Measurements from ENCODE around the gene LMTK3. TPM values are rescaled to one million over a fixed set of nuclear protein-coding genes. Genes with fewer than 3 reads are reported as not detected.

The LMTK3 gene
- total RNA-seq, 1 donor from 2014 or later, result not detected

DNA sequence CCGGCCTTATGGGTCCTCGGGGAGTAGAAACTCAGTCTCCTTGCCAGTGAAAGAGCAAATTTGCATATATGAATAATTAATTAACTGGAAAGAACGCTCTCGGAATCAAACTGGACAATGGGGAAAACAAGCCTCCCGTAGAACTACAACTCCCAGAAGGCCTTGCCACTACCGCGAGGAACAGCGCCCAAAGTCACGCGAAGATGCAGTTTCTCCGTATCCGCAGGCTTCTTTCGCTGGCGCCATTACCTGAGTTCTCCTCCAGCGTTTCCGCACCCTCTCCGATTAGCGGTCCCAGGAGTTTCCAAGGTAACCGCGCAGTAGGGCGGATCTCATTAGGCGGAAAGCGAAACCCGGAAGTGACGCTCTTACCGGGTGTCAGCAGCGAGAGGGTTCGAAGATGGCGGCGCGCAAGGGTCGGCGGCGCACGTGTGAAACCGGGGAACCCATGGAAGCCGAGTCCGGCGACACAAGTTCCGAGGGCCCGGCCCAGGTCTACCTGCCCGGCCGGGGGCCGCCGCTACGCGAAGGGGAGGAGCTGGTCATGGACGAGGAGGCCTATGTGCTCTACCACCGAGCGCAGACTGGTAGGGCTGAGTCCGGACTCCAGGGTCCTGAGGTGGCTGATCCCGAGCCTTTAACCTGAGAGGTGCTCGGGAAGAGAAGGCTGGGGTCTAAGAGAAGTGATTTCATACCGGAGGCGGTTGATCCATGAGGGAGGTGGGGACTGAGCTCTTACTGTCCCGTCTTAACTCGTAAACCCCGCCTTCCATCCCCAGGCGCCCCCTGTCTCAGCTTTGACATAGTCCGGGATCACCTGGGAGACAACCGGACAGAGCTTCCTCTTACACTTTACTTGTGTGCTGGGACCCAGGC is 65.8 kb downstream of the LMTK3 start, which contains the start of gene GRWD1:
Gene GRWD1, plus strand, starts transcription at position 378 of the 876 bp plus-strand sequence. Its CDS starts 23 bp downstream, at position 401.
- DNase-seq (ENCODE audit: low spot score), result peak; percentile 98

DNA sequence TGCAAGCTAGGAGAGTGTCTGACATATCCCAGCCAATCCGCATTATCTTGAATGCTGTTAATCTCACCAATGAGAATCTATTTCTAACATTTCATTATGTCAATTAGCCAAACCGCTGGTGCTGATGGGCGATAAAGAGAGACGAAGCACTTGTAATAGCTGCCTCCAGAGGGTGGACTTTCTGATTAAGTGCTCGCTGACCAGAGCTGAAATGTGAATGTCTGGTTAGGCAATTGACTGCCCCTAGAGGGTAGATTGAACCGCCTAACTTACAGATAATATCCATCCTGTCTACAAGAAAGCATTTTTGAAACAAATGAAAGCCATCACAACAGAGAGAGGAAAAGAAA is 66.4 kb downstream of the LMTK3 start:
- DNase-seq (ENCODE audit: low spot score), result peak; percentile 89

DNA sequence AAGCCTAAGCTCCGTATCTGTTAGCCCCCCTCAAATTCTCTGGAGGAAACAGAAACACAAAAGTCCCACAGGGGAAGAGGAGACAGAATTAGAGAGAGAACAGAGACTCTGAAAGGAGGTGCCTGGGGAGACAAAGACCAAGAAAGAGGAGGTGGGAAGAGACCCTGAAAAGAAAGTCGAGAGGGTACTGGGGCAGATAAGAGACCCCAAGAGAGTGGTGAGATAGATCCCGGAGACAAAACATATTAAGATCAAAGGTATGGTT is 66.8 kb downstream of the LMTK3 start:
- no peak for DNase-seq (ENCODE audit: low spot score)

DNA sequence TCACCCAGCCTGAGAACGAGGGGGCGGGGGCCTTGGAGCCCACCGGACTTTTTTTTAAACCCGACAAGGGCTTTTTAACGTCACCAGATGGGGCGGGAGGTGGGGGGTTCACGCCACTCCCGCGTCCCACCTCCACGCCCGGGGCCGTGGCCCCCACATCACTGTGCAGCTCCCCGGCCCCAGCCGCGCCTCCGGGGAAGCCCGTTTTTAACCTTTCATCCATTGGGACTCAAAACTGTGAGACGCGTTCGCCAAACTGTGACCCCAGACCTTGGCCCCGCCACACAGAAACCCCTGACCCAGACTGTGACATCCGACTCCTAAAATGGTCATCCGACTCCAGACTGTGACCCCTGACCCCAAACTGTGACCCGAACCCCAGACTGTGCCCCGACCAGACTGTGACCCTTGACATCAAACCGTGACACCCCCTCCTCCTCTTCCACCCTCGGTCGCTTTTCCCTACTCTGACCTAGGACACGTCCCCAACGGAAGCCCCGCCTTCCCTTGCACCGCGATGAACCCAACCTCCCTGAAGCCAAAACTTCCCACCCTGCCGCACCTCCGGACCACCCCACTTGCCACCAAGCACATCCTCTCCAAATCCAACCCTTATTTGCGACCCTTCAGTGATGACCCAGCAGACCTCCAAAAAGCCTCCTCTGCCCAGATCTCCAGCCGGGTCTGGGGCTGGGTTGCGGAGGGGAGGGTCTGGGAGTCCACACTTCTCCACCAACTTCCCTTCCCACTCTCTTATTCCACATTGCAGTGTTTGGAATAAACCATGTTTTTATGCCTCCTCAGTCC is 67.3 kb downstream of the LMTK3 start:
- DNase-seq (ENCODE audit: low spot score), result no peak

DNA sequence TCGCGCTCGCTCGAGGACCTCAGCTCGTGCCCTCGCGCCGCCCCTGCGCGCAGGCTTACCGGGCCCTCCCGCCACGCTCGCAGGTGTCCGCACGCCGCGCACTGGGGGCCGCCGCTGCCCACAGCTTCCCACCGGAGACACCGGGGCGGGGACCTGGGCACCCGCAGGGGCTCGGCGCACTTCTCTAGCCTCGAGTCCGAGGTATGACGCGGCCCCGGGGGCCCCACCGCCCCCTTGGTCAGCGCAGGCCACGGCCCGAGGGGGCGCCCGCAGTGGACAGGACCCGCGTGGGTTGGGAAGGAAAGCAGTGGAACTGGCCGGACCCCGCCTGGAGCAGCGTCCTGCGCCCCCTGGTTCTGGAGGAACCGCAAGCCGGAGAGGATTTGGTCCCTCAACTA is 67.9 kb downstream of the LMTK3 start:
- no peak for DNase-seq (ENCODE audit: low spot score)

DNA sequence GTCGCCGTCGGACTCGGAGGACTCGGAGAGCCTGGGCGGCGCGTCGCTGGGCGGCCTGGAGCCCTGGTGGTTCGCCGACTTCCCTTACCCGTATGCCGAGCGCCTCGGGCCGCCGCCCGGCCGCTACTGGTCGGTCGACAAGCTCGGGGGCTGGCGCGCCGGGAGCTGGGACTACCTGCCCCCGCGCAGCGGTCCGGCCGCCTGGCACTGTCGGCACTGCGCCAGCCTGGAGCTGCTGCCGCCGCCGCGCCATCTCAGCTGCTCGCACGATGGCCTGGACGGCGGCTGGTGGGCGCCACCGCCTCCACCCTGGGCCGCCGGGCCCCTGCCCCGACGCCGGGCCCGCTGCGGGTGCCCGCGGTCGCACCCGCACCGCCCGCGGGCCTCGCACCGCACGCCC is 68.4 kb downstream of the LMTK3 start:
- no peak for DNase-seq (ENCODE audit: low spot score)

DNA sequence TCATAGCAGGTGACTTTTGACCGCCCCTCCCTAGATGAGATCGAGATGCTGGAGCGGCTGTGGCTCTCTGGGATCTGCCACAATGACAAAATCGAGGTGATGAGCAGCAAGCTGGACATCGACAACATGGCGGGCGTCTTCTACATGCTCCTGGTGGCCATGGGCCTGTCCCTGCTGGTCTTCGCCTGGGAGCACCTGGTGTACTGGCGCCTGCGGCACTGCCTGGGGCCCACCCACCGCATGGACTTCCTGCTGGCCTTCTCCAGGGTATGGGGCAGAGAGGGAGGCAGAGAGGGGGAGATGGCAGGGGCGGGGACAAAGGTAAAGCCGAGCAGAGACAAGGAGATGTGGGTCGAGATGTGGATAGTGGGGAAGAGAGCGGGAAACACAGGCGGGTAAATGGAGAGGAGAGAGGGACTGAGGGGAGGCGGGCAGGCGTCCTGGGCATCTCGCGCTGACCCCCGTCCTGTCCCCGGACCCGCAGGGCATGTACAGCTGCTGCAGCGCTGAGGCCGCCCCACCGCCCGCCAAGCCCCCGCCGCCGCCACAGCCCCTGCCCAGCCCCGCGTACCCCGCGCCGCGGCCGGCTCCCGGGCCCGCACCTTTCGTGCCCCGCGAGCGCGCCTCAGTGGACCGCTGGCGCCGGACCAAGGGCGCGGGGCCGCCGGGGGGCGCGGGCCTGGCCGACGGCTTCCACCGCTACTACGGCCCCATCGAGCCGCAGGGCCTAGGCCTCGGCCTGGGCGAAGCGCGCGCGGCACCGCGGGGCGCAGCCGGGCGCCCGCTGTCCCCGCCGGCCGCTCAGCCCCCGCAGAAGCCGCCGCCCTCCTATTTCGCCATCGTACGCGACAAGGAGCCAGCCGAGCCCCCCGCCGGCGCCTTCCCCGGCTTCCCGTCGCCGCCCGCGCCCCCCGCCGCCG is 69.3 kb downstream of the LMTK3 start:
- no peak for DNase-seq (ENCODE audit: low spot score)

DNA sequence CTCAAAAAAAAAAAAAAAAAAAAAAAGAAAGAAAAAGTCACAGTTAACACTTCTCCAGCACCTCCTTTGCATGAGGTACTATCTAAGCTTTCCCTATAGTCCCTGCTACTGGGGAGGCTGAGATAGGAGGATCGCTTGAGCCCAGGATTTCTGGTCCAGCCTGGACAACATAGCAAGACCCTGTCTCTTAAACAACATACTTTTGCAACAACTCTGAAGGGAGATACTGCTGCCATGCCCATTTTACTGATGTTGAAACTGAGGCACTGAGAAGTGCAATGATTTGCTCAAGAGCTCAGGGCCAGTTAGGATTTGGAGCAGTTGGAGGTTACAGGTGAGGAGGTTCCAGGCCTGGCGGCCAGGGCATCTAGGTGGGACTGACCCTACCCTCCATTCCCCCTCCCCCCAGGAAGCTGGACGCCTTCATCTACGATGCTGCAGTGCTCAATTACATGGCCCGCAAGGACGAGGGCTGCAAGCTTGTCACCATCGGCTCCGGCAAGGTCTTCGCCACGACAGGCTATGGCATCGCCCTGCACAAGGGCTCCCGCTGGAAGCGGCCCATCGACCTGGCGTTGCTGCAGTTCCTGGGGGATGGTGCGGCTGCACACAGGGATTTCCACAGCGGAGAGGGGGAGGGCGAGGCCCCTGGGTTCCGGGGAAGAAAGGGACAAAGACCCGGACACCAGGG is 70.1 kb downstream of the LMTK3 start:
- DNase-seq (ENCODE audit: low spot score), result no peak

DNA sequence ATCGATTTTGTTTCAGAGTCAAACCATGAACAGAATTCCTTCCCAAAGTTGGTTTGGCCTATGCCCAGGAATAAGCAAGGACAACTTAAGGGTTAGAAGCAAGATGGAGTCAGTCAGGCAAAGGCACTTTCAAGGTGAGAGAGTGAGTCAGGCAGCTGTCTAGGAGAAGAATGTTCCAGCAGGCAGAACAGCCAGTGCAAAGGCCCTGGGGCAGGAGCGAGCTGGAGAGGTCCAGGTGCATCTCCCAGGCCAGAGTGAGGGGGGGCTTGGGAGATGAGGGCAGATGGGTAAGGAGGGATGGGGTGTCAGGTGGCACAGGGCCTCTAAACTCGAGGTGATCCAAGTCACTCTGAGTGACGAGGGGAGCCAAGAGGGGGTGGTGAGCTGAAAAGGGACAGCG is 75.0 kb downstream of the LMTK3 start:
- DNase-seq (ENCODE audit: low spot score), result no peak

Other genes with a start within 250 kb of the LMTK3 start
- gene ZNF114, start 241.8 kb downstream of the LMTK3 start, total RNA-seq (ENCODE audit: insufficient read depth, low replicate concordance), result 3.4 TPM
- gene EMP3, start 186.3 kb downstream of the LMTK3 start, total RNA-seq (ENCODE audit: insufficient read depth, low replicate concordance), result 35.4 TPM
- 14.4 TPM for gene TMEM143, start 147.9 kb downstream of the LMTK3 start, total RNA-seq (ENCODE audit: insufficient read depth, low replicate concordance)
- gene SYNGR4, start 147.5 kb downstream of the LMTK3 start, total RNA-seq (ENCODE audit: insufficient read depth, low replicate concordance), result not detected
- gene KDELR1, start 120.3 kb downstream of the LMTK3 start, total RNA-seq (ENCODE audit: insufficient read depth, low replicate concordance), result 47.7 TPM
- 4.3 TPM for gene GRIN2D, start 118.2 kb downstream of the LMTK3 start, total RNA-seq (ENCODE audit: insufficient read depth, low replicate concordance)
- gene GRWD1, start 65.9 kb downstream of the LMTK3 start, total RNA-seq (ENCODE audit: insufficient read depth, low replicate concordance), result 19.0 TPM
- 0.48 TPM for gene KCNJ14, start 56.3 kb downstream of the LMTK3 start, total RNA-seq (ENCODE audit: insufficient read depth, low replicate concordance)
- 20.0 TPM for gene CYTH2, start 42.5 kb downstream of the LMTK3 start, total RNA-seq (ENCODE audit: insufficient read depth, low replicate concordance)
- gene SULT2B1, start 40.3 kb upstream of the LMTK3 start, total RNA-seq (ENCODE audit: insufficient read depth, low replicate concordance), result not detected
- gene SPACA4, start 94.9 kb upstream of the LMTK3 start, total RNA-seq (ENCODE audit: insufficient read depth, low replicate concordance), result not detected
- 0.48 TPM for gene FAM83E, start 103.2 kb upstream of the LMTK3 start, total RNA-seq (ENCODE audit: insufficient read depth, low replicate concordance)
- gene RPL18, start 107.3 kb upstream of the LMTK3 start, total RNA-seq (ENCODE audit: insufficient read depth, low replicate concordance), result 1,534 TPM
- 7.5 TPM for gene SPHK2, start 107.7 kb upstream of the LMTK3 start, total RNA-seq (ENCODE audit: insufficient read depth, low replicate concordance)
- 0.72 TPM for gene DBP, start 125.5 kb upstream of the LMTK3 start, total RNA-seq (ENCODE audit: insufficient read depth, low replicate concordance)
- gene CA11, start 134.4 kb upstream of the LMTK3 start, total RNA-seq (ENCODE audit: insufficient read depth, low replicate concordance), result not detected
- gene NTN5, start 161.2 kb upstream of the LMTK3 start, total RNA-seq (ENCODE audit: insufficient read depth, low replicate concordance), result not detected
- gene FUT2, start 184.1 kb upstream of the LMTK3 start, total RNA-seq (ENCODE audit: insufficient read depth, low replicate concordance), result 0.72 TPM
- gene MAMSTR, start 207.9 kb upstream of the LMTK3 start, total RNA-seq (ENCODE audit: insufficient read depth, low replicate concordance), result not detected
- gene RASIP1, start 228.8 kb upstream of the LMTK3 start, total RNA-seq (ENCODE audit: insufficient read depth, low replicate concordance), result 3.1 TPM
- gene IZUMO1, start 235.1 kb upstream of the LMTK3 start, total RNA-seq (ENCODE audit: insufficient read depth, low replicate concordance), result not detected
- gene FUT1, start 240.8 kb upstream of the LMTK3 start, total RNA-seq (ENCODE audit: insufficient read depth, low replicate concordance), result 1.4 TPM
- not detected for gene FGF21, start 243.7 kb upstream of the LMTK3 start, total RNA-seq (ENCODE audit: insufficient read depth, low replicate concordance)

Data from umbilical cord (tissue), 2 donors.